Activated T-helper 9 cell treated with anti-CD3 and anti-CD28 coated beads, Interleukin-2, amount 50 U/mL, for 16 hours (primary cell): ENCODE measurements around the gene SCUBE1.

Experiments used
- DNase-seq: peaks from one replicate; pipeline ENCODE4 v3.0.0-alpha.2; 2020; ENCODE audit warnings: low read depth

SCUBE1 gene

DNA sequence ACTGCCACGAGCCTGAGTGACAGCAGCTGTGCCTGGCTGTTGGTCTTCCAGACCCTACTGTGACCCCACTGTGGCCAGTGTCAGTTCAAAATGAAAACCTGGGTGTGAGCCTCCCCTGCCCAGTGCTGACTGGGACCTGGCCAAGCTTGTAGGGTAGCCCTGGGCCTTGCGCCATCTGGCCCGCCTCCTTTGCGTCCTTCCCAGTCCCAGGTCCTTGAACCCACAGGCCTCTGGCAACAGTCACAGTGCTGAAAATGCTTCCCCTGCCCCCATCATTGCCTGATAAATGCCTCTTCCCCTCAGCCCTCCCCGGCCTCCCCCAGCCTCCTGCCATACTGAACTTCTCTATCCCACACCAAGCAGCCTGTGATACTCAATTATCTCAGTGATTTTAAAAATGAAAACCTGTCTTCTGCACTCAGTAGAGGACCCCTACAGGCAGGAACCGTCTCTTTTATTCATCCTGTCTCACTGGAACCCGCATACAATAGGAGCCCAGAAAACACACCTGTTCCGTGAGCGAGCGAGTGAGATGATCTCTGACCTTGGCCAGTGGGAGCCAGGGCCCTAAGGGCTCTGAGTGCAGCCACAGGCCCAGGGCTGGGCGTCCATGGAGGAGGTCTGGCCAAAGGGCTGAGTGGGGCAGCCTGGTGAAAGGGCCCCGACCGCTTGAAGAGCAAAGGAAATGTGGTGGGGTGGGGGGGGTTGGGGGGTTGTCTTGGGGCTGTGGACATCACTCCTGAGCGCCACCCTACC is 106.6 kb downstream of the SCUBE1 start:
- DNase-seq = no peak

DNA sequence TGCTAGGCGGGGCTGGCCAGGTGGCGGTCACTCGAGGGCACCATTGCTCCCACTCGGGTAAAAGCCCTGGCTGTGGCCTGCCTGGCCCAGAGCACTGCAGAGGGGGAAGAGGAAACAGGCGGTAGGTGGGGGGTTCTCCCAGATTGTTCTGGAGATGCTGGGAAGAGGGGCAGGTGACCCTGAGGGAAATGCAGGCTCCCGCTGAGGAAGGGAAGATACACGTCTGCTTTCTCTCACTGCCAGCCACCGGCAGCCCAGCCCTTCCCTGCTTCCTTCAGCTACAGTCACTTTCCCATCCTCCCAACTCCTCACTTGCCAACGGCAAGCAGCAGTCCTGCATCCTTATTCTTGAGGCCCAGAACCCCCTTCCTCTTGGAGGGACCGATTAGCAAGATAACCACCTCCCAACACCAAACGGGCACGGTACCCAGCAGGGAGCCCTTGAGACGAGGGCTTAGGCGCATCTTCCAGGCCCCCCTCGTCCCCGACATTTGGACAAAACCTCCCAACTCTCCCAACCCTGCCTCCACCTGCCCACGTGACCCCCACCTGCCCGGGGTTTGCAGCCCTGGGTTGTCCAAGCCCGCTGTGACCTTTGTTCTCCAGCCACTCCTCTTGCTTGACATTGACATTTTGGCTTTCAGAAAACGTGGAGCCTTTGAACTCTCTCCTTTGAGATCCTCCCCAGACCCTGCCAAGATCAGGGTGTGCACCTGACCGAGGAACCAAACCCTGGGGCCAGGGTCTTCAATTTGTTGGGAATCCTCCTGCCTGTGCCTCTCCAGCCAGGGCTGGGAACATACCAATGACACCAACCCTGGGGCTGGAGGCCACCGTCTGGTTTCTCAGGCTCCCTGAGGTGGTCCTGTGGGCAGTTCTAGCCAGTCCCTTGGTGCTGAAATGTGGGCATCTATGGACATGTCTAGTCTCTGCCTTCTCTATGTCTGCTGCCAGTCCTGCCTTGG is 107.4 kb downstream of the SCUBE1 start:
- DNase-seq = no peak

DNA sequence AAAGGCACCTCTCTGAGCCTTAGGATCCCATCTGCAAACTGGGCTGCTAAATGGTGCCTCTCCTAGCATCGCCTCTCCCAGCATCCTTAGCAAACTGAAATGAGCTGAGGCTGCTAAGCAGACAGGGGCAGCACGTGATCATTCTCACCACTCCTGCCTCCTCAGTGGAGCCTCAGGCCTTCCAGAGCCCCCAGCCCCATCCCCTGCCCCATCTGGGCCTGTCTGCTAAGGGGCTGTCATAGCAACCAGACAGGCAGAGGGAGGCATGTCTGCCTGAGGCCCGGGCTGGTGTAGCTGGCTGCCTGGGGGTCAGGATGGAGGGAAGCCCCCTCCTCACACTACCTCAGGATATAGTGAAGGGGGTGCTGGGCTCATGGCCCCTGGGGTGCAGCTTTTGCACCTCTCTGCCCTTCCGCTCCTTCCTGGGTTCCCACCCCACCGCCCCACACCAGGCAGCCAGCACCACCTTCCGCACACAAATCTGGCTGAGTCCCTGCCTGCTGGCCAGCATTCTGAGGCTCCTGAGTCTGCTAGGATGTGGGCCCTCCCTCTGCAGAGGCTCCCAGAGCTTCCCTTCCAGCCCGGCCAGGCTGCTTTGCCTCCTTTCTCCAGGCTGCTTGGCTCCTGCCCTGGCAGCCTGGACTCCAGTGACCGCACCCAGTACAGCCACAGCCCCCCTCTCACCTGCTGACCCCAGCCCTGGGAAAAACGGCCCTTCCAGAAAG is 108.7 kb downstream of the SCUBE1 start:
- DNase-seq = no peak

DNA sequence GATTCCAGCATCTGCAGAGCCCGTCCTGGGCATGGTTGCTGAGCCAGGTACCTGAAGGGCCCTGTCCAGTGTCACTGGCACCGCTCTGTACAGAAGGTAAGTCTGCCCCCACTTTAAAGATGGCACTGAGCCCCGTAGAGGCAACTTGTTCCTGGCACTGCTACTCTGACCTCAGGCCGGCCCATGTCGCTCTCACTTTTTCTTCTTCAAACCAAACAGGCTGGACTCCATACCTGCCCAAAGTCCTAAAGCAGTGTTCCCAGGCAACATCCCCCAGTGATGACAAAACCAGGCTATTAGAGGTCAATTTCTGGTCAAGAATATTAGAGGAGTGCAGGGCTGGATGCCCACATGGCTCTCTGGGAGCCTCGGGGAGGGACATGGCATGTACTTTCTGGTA is 109.6 kb downstream of the SCUBE1 start:
- DNase-seq = no peak

DNA sequence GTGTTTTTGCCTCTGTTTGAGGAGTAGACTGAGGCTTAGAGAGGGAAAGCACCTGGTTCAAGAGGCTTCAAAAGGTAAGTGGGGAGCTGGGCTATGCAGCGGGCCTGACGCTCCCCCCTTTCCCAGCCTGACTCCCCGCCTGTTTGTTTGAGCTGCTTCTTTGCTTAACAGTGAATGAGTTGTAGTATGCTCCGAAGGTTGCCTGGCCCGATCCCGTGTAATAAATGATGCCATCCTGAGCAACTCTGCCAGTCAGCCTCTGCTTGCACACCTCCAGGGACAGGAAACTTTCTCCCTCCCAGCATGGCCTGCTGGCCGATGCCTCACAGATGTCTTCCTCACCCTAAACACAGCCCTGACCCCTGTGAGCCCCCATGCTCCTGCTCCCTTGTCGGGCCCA is 110.7 kb downstream of the SCUBE1 start:
- DNase-seq = no peak

DNA sequence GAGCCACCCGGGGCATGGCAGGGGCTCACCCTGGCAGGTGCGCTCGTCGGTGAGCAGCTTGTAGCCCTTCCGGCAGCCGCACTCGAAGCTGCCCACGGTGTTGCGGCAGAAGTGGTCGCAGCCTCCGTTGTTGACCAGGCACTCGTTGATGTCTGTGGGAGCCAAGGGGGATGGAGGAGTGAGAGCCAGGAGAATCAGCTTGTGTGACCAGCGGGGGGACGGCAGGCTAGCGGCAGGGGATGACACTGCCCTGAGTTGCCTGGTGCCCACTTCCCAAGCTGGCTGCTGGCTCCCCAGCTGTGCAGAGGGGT is 111.5 kb downstream of the SCUBE1 start:
- no peak for DNase-seq

DNA sequence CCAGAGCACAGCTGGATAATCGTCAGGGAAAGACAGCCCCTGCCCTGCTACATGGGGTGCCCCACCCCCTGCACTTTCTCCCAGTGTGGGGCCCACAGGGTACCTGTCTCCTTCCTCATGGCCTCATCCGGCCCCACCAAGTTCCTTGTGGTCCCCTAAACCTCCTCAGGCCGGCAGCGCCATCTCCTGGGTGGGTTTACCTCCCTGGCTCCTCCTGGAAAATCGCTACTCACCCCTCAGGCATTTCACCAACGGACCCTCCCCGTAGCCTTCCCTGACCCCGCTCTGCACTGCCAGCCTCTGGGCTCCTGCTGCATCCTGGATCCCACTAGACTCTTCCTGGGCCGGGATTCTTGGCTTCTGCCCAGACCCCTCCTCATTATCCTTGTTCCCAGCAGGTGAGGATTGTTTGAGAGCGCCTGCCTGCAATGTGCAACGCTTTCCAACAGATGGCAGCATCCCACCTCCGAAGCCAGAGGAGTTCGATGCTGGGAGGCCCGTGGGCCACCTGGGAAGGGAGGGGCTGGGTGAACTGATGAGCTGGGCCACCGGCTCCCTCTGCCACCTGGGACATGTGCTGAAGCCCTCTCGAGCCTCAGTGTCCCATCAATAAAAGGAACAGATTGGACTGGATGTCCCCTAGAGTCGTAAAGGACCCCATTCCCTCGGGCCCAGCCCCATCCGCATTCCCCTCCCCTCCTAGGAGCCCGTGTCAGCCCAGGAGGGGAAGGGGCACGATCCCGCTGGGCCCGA is 112.0 kb downstream of the SCUBE1 start:
- peak; percentile 41 for DNase-seq

DNA sequence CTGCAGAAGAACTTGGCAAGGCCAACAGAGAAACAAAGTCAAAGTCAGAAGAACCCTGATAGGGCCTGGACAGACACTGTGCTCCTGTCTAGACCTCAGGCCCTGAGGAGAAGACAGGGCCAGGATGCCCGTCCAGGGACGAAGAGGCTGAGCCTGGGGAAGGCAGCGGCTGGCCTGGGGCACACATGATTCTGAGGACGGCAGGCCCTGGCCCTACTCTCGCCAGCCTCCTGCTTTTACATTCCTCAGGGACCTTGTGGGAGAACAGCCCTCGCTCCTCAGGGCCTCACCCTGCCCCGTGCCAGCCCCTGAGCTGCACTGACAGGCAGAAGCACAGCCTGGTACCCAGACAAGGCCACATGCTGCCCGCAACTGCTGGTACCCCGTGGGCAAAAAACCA is 112.6 kb downstream of the SCUBE1 start:
- no peak for DNase-seq

DNA sequence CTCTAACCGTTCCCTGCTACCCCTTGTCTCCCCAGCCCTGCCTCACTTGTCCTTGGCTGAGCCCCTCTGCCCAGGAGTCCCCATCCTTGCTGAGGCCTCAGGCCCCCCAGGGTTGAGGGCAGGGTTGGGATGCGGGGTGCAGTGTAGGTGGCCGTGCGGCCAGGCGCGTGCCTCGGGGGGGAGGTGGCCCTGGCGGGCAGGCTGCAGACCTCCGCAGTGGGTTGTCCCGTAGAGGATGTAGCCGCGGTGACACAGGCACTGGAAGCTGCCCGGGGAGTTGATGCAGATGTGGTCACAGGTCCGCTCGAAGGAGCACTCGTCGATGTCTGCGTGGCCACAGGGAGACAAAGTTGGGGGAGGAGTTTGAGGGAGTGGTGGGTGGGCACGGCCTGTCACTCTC is 114.3 kb downstream of the SCUBE1 start:
- no peak for DNase-seq

DNA sequence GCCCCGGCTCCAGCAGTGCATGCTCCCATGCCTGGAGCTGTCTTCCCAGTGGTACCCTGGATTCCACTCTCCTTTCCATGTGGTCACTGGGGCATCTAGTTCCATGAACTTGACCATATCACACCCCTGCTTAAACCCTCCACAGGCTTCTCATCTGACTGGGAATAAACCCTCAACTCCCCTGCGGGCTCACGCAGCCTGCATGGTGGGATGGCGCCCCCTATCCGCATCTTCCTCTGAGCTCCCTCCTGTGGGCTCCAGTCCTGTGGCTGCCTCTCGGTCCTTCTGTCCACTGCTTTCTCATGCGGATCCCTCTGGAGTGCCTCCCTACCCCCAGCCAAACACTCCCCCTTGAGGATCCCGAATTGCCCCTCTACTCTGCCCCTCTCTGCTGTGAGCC is 114.8 kb downstream of the SCUBE1 start:
- DNase-seq = no peak

DNA sequence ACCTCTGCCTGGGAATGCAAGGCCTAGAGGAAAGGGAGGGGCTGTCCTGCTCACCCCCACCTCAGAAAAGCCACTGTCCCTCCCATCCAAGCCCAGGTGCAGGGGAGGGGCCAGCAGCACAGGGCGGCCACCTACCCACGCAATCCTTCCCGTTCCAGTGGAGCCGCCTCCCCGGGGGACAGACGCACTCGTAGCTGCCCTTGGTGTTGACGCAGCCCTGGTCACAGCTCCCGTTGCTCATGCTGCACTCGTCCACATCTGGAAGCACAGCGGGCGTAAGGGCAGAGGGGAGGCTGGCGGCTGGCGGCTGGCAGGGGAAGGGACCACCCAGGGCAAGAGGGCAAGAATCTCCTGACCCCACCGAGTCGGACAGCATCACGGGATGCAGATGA is 115.9 kb downstream of the SCUBE1 start:
- no peak for DNase-seq

DNA sequence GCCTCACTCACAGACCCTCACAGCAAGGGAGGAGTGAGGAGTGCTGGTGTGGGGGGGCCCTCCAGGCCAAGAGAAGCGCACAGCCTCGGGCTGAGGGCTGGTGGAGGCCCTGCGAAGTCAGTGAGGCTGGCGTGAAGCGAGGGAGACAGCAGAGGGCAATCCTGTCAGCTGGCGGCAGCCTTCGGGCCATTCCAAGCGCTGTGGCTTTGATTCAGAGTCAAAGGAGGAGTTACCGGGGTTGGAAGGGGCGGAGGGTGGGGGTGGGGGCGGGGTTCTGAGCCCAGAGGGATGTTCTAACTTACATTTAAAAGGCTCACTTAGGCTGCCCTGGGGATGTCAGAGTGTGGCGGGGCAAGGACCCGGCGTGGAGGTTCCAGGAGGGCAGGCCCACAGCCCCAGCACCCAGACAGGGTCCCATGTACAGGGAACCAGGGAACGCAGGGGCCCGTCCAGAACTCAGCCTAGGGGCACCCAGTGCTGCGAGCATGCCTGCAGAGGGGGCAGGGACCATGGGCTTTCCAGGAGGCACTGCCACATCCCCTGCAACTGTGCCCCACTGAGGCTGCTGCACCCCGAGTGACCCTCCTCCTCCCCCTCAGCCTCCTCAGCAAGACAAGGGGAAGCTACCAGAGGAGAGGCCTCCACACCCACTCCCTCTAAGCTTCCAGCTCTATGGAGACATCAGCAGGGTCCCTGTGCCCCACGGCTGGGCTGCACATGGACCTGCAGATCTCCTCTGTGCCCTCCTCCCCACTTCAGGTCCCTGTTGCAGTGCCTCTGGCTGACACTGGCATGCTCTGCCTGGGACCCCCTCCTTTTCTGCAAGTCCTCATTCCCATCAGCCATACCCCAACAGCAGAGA is 116.6 kb downstream of the SCUBE1 start:
- DNase-seq = no peak

DNA sequence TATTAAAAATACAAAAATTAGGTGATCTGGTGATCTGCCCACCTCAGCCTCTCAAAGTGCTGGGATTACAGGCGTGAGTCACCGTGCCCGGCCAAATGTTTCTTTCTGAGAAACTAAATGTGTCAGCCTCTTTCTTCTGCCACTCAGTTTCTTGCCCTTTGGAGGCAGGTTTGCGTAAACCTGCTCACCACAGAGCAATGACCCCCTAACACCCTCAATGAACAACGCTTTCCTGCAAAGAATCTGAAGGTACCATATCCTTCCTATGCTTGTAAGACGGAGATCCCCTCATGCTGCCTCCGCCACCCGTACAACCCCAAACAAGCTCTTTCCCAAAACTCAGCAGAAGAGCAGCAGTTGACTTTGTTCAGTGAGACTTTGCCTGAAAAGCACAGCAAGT is 117.6 kb downstream of the SCUBE1 start:
- no peak for DNase-seq

DNA sequence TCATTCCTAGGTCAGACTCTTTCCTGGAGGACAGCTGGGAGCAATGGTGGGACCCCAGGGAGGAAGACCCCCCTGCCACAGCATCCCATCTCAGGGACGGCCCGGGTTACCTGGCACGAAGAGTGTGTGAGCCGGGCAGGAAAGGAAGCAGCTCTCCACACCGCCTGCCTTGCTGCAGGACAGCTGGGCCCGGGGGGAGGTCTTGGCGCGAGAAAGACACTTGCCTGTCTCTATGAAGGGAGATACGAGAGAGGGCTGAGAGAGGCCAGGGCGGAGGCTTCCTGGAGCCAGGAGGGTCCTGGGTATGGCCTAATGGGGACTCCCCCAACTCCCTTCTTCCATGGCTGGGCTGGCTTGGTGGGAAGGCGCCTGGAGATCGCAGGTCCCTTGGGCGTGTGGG is 120.2 kb downstream of the SCUBE1 start:
- DNase-seq = no peak

DNA sequence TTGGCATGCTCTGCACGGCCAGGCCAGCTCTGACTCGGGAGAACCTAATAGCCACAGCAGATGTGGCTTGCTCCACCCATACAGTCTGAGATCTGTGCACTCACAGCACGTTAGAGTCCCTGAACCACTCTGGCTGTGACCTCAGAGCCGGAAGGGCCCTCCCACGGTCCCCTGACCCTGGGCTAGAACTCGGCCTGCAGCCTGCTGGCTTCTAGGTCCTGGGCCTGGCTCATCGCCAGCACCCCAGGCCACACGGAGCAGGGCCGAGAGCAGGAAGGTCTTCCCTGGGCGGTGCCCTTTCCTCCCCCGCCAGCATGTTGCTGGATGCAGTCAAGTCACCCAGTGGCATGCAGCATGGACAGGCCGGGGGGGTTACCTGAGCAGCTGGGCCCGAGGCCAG is 120.9 kb downstream of the SCUBE1 start:
- no peak for DNase-seq

DNA sequence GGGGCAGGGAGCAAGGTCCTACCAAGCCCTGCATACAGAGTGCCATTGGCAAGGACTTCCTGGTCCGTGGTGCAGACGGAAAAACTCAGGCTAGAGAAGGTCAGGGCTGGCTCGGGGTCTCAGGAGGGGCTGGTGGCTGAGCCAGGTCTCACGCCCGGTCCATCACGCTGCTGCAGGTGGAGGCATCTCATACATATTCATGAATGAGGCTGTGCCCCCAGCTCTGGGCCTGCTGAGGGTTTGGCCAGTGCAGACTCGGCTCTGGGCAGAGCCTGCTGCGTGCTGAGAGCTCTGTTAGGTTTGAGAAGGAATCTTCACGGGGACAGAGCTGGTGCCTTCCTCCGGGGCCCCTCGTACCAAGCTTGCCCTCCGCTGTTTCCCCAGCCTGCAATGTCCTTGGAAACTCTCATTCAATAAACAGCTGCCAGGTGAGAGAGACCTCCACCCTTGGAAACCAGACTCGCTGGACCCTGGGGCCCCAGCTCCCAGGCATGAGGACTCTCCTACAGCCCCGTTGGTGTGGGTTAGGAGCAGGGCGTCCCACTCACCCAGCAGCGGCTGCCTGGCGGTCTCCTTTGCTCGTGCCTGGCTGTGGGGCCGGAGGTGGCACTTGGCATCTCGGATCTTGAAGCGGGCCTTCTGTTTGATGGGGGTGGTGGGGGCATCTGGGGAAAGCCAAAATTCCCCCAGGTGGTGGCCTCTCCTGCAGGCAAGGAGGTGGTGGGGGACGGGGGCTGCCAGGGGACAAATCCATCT is 122.4 kb downstream of the SCUBE1 start:
- no peak for DNase-seq

DNA sequence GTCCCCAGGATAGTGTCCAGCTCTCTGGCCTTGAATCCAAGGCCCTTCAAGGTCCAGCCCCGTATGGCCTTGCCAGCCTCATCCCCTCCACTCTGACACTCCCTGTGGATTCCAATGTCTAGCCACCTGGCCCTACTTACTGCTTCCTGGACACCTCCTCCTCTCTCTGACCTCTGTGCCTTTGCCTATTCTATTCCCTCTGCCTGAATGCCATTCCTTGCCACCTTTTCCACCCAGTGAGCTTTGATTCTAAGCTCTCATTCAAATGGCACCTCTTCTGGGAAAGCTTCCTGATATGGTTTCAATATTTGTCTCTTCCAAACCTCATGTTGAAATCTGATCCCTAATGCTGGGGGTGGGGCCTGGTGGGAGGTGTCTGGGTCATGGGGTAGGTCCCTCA is 124.4 kb downstream of the SCUBE1 start:
- DNase-seq = no peak

DNA sequence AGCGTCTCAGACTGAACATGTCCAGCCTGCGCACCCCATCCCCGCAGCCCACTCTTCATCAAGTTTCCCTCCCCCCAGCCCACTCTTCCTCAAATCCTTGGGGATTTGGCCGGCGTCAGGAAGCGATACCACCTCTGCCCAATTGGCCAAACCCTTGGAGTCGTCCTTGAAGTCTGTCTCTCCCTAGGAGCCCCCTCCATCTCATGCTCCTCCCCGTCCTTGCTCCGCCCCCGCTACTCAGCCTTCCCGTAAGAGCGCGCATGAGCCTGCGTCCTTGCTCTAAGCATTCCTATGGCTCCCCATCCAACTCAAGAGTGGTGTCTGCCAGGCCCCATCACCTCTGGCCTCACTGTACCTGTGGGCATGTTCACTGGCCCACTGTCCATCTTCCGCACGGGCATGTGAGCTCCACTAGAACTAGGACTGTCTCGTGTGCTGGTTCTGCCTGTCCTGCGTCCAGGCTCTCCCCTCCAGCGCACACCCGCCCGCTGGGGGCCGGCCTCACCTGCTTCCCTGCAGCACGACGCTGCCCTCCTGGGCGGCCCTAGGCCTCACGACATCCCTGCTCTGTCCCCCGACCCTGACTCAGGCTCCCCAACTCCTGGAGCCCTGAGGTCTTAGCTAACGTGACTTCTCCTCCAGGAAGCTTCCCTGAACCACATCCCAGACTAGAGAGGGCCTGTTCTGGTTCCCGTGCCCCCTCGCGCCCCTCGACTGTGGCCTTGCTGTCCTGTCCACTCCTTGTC is 125.7 kb downstream of the SCUBE1 start:
- DNase-seq = no peak

DNA sequence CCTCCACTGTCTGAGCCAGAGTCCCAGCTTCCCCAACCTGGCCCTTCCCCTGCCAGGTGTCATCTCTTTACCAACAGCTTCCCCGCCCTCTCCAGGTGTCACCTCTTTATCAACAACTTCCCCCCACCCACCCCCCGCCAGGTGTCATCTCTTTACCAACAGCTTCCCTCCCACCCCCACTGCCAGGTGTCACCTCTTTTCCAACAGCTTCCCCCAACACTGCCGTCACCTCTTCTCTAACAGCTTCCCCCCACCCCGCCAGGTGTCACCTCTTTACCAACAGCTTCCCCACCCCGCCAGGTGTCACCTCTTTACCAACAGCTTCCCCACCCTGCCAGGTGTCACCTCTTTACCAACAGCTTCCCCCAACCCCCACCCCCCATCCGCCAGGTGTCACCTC is 126.4 kb downstream of the SCUBE1 start:
- no peak for DNase-seq

DNA sequence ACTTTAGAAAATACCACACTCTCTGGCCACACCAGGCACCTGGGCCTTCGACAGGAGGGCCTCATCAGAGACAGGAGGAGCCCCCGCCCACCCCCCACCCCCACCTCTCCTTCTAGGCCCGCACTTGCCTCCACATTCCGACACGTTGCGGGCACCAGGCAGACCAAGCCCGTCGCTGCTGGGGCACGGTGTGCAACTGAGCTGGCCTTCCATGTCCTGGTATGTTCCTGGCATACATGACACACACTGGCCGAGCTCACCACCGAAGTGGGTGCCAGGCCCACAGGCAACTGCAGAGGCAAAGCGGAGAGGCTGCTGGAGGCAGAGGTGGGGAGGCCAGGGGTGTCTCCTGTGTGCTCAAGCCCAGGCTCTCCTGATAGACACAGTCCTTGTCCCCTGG is 129.2 kb downstream of the SCUBE1 start:
- DNase-seq = no peak
